C4-2B (cell line): Measurements from ENCODE around the gene FOXE3.

Source experiments
- CTCF ChIP-seq: fragments of 450-650 bp; conservative IDR thresholded peaks from 2 replicates; pipeline ENCODE4 v1.5.1; 2017; ENCODE audit warnings: mild to moderate bottlenecking
- ZFX ChIP-seq: fragments of 450-650 bp; IDR thresholded peaks from 2 replicates; pipeline ENCODE4 v1.6.1; 2017

DNA sequence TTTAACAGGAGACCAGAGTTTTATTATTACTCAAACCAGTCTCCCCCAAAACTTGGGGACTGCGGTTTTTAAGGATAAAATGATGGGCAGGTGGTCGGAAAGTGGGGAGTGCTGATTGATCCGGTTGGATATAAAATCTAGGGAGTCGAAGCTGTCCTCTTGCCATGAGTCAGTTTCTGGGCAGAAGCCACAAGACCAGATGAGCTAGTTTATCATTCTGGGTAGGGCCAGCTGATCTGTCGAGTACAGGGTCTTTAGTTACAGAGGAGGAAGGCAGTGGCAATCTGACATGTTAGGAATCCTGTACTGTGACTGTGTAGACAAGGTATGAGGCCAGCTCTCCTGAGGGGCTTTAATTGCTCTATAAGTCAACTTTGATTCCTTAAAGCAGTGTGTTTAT lies 22.9 kb upstream of the FOXE3 start:
- TF ChIP-seq CTCF (no peak), ZFX (no peak)
